Measurements from ENCODE around the gene SLAMF1. TPM values are rescaled to one million over a fixed set of nuclear protein-coding genes. Genes with fewer than 3 reads are reported as not detected.
"Not testable (repeated sequence)": the region's sequence is repeated elsewhere in the genome, so short reads cannot be mapped to it uniquely, and the experiment has no call there.

Gene SLAMF1
- total RNA-seq, 1 donor from 2014 or later, result not detected

- no peaks in the 10 kb centered on the region for H3K27me3 Mint-ChIP-seq (ENCODE audit: low read depth)
- H3K36me3 Mint-ChIP-seq, result no peaks in the 10 kb centered on the region
- no peak overlapping the region for H3K27ac Mint-ChIP-seq
- H3K4me3 Mint-ChIP-seq, result no peak overlapping the region
- H3K4me1 Mint-ChIP-seq, result peaks cover 37% of the 10 kb centered on the region
- DNase-seq (ENCODE audit: low spot score in 2 of 2, unreplicated experiment in 2 of 2), result no peak
- H3K9me3 Mint-ChIP-seq, result no peaks in the 10 kb centered on the region
- no peak for TF ChIP-seq CTCF (IDR thresholded peaks at IDR 0.05; ENCODE audit: unreplicated experiment)
Measured at GRCh38 chr1:160633330-160633903, 13.4 kb downstream of the SLAMF1 start.

GRCh38 chr1:160631983-160632625, 14.7 kb downstream of the SLAMF1 start:
- no peak for TF ChIP-seq CTCF (IDR thresholded peaks at IDR 0.05; ENCODE audit: unreplicated experiment)
- Mint-ChIP-seq H3K27me3 (ENCODE audit: low read depth) (no peaks in the 10 kb centered on the region), H3K27ac (no peak overlapping the region), H3K9me3 (no peaks in the 10 kb centered on the region), H3K4me3 (no peak overlapping the region), H3K36me3 (no peaks in the 10 kb centered on the region), H3K4me1 (peaks cover 25% of the 10 kb centered on the region)
- no peak for DNase-seq (ENCODE audit: low spot score in 2 of 2, unreplicated experiment in 2 of 2)

GRCh38 chr1:160630523-160631451, 16.1 kb downstream of the SLAMF1 start:
- H3K9me3 Mint-ChIP-seq, result no peaks in the 10 kb centered on the region
- no peaks in the 10 kb centered on the region for H3K36me3 Mint-ChIP-seq
- peaks cover 4% of the 10 kb centered on the region for H3K27me3 Mint-ChIP-seq (ENCODE audit: low read depth)
- no peak for TF ChIP-seq CTCF (IDR thresholded peaks at IDR 0.05; ENCODE audit: unreplicated experiment)
- H3K27ac Mint-ChIP-seq, result peak overlapping the region; percentile 2
- DNase-seq (ENCODE audit: low spot score in 2 of 2, unreplicated experiment in 2 of 2), result no peak
- H3K4me3 Mint-ChIP-seq, result no peak overlapping the region
- H3K4me1 Mint-ChIP-seq, result peaks cover 18% of the 10 kb centered on the region

GRCh38 chr1:160629286-160630210, 17.3 kb downstream of the SLAMF1 start:
- Mint-ChIP-seq H3K36me3 (no peaks in the 10 kb centered on the region), H3K27me3 (ENCODE audit: low read depth) (peaks cover 4% of the 10 kb centered on the region), H3K9me3 (no peaks in the 10 kb centered on the region), H3K4me3 (no peak overlapping the region), H3K27ac (no peak overlapping the region), H3K4me1 (peaks cover 18% of the 10 kb centered on the region)
- no peak for TF ChIP-seq CTCF (IDR thresholded peaks at IDR 0.05; ENCODE audit: unreplicated experiment)
- no peak for DNase-seq (ENCODE audit: low spot score in 2 of 2, unreplicated experiment in 2 of 2)

GRCh38 chr1:160628799-160629263, 18.0 kb downstream of the SLAMF1 start:
- Mint-ChIP-seq H3K27ac (no peak overlapping the region), H3K36me3 (no peaks in the 10 kb centered on the region), H3K4me1 (peaks cover 18% of the 10 kb centered on the region), H3K4me3 (no peak overlapping the region), H3K9me3 (no peaks in the 10 kb centered on the region), H3K27me3 (ENCODE audit: low read depth) (peaks cover 4% of the 10 kb centered on the region)
- no peak for DNase-seq (ENCODE audit: low spot score in 2 of 2, unreplicated experiment in 2 of 2)
- TF ChIP-seq CTCF (IDR thresholded peaks at IDR 0.05; ENCODE audit: unreplicated experiment), result no peak

GRCh38 chr1:160627677-160628289, 19.1 kb downstream of the SLAMF1 start:
- not testable (repeated sequence) for H3K36me3 Mint-ChIP-seq; H3K27me3 Mint-ChIP-seq (ENCODE audit: low read depth); H3K4me3 Mint-ChIP-seq; H3K9me3 Mint-ChIP-seq; DNase-seq (ENCODE audit: low spot score in 2 of 2, unreplicated experiment in 2 of 2); H3K27ac Mint-ChIP-seq
- H3K4me1 Mint-ChIP-seq, result peaks cover 18% of the 10 kb centered on the region

Measured in mesothelial cell of epicardium (in vitro differentiated cells).